NCI-H446 treated with DMSO at 0.1 percent for 48 hours (cell line): Measurements from ENCODE around the gene ALKBH2.

ENCODE experiments used
- DNase-seq: peaks from one replicate; lab custom pipeline; 2025; lab: John Stamatoyannopoulos, UW

ALKBH2 gene

DNA sequence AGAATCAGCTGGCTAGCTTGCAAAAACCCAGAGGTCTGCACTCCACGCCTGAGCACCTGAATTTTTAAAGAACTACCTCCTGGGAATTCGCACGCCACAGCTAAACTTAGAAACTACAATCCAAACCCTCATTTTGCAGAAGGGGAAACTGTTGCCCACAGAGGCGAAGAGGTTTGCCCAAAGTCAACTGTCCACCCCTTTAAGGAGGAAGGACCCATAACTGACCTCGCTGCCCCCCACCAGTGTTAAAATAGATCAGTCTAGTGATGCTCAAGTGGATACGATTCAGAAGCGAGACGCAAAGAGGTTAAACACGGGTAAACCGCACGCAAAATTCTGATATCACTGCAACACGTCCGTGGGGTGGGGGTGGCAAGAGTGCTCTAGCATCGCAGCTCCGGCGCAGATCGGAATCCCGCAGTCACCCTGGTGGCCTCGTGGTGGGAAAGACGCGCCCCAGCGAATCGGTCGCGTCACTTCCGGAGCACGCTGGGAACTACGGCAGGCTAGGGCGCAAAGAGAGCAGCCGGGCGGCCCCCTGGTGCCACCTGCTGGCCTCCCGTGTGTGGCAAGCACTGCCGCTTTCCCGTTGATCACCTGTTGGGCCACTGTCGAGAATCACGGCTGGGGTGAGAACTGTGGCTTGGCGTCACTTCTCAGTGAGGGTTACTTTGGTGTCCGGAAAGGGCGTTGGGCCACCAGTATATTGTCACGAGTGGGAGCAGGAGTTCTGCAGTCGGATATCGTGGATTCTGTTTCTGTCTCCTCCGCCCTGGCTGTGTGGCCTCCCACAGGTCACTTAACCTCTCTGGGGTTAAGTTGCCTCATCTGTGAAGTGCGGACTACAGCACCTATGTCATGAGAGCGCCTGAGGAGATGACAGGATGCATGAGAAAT lies at the start of gene ALKBH2:
TSS of gene ALKBH2 (minus strand) at position 451 of the 897 bp plus-strand sequence. CDS start 686 bp downstream, outside the sequence.
- peak; percentile 77 for DNase-seq

DNA sequence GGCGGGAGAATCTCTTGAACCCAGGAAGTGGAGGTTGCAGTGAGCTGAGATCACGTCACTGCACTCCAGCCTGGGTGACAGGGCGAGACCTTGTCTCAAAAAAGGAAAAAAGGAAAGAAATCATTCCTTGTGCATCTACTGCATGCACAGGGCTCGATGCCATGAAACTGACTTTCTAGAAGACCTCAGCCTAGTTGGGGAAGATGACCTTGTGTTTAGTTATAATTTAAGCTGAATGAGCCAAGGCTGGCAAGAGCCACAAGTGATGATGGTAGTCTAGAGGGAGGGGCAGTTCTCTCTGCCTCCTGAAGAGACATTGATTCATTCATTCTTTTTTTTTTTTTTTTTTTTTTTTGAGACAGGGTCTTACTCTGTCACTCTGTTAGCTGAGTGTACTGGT lies 47.3 kb upstream of the ALKBH2 start:
- DNase-seq: no peak

DNA sequence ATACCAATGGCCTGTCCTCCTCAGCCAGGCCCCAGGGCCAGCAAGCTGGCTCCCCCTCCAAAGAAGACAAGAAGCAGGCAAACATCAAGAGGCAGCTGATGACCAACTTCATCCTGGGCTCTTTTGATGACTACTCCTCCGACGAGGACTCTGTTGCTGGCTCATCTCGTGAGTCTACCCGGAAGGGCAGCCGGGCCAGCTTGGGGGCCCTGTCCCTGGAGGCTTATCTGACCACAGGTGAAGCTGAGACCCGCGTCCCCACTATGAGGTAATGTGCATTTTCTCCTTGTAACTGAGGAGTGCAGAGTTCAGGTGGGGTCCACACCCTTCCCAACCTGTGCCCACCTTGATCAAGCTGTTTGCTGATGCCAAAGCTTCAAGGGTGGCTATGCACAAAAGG lies 46.5 kb upstream of the ALKBH2 start:
- no peak for DNase-seq

DNA sequence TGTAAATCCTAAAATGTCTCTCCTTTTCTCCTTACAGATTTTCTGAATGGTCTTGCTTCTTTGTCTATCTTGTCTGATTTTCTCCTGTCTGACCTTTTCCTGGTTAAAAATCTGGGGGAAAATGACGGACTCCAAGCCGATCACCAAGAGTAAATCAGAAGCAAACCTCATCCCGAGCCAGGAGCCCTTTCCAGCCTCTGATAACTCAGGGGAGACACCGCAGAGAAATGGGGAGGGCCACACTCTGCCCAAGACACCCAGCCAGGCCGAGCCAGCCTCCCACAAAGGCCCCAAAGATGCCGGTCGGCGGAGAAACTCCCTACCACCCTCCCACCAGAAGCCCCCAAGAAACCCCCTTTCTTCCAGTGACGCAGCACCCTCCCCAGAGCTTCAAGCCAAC lies 46.1 kb upstream of the ALKBH2 start:
- DNase-seq: no peak

DNA sequence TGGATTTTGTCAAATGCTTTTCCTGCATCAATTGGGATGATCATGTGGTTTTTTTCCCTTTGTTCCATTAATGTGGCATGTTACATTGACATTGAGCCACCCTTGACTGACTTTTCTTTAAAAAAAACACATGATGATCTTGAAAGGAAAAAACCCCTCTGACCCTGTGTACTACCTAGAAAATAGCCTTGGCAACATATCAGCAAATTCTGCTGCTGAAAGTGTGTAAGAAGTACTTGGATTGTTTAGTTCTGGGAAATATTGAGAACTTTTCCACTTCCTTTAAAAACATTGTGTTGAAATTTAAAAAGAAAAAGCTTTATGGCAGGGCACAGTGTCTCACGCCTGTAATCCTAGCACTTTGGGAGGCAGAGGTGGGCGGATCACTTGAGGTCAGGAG lies 43.8 kb upstream of the ALKBH2 start:
- no peak for DNase-seq

DNA sequence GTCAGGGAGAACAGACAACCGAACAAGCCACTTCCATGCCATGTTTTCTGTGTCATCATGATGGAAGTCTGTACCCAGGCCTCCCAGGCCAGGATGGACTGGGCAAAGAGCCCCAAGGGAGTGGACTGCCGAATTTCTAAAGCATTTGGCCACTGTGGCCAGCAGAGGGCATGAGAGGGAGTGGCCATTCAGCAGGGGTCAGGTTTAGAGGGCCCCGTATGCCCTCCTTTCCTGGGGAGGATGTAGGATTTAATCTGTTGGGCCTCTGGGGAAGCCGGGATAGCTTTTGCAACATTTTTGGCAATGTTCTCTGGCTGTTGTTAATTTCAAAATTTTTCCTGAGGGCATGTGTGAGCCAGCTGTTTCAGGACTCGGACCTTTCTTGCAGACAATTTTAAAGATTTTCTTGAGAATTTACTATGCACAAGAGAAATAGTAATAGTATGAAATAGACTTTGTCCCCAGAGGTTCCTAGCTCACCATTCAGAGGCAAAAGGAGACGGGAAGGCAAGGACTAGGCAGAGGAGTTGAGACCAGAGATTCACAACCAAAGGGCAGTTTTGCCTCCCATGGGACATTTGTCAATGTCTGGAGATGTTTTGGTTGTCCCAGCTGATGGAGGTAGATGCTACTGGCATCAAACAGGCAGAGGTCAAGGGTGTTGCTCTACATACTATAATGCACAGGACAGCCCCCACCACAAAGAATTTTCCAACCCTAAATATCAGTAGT lies 41.1 kb upstream of the ALKBH2 start:
- no peak for DNase-seq

DNA sequence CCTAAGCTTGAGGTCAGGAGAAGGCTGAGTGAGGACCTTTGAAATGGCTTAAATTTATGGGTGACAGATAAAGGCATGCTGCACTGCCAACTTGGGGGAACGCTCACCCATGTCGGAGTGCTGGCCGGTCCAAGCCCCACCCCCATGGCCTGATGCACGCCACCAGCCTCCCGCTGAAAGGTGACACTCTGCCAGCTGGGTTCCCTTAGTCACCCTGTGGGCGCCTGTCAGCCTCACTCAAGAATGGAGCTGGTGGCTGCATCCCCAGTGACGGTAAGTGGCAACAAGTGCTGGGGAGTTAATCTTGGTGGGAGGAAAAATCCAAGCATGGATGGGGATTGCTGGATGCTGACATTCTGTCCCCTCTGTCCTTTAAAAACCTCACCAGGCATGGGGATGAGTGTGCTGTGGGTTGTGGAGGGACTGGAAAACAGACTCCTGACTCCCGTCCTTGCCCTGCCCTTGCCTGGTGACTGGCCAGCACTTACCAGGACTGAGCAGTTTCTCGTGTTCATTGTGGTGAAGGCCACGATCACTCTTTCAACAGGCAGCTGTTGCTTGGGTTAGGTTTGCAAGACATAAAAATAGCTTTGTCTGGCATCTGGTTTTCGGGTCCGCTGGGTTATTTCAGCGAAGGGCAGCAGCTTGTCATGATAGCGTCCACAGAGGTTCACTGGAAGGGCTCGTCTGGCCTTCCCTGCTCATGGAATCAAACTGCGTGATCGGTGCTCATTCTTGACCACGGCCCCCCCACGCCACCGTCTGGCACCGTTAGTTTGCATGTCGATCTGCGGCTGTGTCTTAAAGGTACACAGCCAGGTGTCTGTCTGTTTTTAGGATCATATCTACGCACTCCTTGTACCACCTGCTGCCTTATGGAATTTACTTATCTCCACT lies 38.1 kb upstream of the ALKBH2 start:
- DNase-seq: no peak

DNA sequence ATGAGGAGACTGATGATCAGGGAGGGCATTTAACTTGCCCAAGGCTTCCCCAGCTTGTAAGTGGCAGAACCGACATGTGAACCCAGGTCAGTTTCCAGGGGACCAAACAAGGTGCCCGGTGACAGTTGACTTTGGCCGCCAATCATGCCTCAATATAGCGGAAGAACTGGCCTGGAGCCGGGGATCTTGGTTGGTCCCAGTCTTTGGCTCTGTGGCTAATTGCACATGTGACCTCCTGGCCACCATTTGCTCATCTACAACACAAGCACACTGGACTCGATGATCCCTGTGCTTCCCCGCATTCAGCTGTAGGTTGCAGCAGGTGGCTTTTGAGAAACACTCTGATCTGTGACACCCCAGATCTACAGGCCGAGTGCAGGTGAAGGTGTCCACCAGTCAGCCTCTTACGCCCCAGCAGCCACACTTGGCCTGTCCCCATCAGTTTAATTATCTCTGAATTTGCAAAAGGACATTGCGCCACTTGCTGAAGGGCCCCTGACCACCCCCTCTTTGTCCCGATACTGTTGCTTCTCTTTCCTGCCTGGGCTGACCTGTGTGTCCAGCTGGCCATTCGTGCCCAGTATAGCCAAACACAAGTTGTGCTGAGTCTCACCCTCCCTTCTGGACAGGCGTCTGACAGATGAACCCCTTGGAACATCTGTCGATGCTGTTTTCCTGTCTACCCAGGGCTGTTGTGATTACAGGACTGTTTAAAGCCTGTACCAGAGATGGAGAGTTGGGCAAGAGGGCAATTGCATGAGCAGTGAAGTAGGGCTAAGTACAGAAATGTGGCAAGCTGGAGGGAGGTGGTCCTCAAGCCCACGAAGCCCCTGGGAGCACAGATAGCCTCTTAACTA lies 37.3 kb upstream of the ALKBH2 start:
- DNase-seq: no peak

DNA sequence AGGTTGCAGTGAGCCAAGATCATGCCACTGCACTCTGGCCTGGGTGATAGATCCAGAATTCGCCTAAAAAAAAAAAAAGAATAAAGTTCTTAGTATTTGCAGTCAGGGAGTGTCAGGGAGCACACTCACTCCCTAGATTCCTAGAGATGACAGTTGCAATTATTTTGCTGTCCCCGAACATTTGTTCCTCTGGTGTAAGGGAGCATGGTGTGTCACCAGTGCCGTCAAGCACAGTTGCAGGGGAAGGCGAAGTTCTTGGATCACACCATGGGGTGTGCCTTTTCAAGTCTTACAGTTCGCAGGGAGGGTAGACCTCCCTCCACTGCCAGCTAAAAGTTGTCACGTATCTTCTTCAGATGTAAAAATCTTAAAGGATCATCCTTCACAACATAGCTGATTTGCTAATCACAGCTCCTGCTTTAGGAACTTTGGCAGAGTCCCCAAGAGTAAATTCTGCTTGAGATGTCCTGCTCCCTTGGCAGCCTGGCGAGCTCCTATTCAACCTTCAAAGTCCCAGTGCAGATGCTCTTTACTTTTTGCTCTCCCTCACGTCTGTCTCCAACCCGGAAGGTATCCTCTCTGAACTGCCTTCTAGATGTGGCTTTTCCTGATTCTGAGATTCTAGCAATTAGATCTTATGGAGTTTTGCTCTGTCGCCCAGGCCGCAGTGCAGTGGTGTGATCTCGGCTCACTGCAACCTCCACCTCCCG lies 34.4 kb upstream of the ALKBH2 start:
- DNase-seq: no peak

DNA sequence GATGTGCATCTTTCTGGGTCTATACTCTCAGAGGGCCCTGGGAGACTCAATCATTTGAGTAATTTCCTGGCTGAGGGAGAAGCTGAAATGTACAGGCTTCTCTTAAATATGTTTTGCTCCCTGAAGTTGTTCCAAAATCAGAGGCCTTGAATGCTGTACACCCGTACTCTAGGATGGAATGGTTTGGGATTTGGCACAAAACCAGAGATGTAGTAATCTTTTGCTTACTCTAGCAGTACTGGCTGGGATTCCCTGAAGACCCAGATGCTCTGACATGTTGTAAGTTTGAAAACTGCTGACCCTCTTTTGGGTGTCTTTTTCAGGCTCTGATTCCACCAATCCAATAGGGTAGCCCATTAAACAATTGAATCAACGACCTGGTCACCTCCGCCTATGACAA lies 33.5 kb upstream of the ALKBH2 start:
- no peak for DNase-seq

DNA sequence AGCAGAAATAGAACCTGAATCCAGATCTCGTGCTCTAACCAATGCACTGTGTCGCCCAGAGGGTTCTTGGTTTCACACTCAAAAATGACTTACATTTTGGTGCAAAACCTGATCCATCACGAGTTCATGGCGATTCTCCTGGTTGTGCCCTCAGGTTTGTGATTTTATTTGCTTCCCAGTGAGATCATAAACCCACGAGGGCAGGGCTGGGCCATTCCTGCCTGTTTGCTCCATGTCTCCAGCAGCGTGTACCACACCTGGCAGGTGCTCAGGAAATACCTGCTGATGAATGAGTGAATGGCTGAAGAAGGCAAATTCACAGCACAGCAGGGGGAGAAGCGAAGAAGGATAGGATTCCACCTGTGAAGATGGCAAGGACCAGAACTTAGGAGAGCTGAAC lies 32.5 kb upstream of the ALKBH2 start:
- DNase-seq: no peak

DNA sequence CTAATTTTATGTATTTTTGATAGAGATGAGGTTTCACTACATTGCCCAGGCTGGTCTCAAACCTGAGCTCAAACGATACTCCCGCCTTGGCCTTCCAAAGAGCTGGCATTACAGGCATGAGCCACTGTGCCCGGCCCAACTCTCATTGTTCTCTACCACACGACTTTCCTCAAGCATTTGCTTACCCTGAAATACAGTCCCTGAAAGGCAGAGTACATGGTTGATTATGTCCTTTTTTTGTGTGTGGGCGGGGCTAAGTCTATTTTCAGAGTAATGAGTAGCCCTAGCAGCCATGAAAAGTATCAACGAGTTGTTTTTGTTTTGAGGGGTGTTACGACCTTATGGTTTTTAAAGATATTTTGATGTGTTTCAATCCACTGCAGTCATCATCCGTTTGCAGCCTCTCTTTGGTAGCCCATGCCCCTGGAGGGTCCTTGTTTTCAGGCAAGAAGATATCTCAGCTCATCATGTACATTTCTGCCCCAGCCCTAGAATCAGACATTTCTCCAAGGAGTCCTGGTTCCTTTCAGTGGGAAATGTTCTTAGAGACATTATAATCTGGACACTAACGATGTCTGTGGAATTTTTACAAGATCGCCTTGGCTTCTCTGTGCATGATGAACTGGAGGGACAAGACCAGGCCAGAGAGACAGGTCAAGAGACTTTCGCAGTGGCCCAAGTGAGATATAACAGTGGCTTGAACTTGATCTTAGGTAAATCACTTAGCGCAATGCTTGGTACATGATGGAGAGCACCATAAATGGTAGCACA lies 31.8 kb upstream of the ALKBH2 start:
- DNase-seq: no peak

DNA sequence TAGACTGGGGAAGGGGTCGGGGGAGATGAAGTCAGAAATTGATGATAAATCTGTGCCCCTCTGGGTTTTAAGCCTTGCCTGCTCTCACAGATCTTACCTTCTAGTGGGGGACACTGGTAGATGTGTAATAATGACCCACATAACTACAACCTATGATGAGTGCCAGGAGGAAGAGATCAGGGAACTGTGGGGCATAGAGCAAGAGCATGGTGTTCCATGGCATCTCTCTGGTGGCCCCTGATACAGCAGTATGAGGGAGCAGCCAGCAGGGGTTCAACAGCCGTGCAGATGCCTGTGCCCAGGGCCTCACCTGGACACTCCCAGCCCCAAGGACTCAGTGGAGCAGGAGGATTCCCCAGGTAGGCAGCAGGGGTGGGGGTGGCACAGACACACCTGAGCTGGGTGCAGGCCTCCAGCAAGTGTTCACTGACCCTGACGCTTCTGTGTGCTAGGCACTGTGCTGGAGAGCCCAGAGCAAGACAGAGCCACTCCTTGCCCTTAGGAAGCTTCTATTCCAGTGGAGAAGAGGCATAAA lies 28.1 kb upstream of the ALKBH2 start:
- no peak for DNase-seq

DNA sequence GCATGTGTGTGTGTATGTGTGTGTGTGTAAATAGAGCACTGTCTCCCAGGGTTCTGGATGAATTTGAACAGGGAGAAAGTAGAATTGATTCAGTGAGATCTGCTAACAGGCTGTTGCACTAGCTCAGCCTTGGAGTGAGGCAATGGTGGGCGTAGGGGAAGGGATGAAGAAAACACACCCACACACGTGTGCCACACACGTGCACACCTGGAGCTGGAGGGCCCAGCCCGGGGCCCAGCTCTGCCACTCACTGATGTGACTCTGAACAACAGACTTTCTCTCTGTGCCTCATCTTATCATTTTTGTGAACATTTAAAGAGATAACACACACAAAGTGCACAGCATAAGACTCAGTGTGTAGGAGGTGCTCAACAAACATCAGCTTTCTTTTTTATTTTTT lies 27.3 kb upstream of the ALKBH2 start:
- DNase-seq: no peak

DNA sequence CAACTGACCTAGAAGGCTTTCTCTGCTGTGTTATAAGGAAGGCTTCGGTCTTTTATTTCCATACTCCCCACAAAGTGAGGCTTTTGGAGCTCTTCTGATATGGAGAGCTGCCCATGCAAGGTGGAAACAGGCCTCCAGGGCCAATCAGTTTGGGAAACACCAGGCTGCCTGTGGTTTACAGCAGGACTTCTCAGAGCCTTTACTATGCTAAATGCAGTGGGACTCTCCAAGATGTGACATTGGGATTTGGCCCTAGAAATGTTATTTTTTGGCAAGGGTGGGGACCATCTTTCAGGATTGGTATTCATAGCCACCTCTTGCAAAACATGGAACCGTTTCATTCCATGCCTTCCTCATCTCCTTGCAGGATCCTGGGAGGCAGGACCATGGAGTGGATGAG lies 26.8 kb upstream of the ALKBH2 start:
- no peak for DNase-seq

DNA sequence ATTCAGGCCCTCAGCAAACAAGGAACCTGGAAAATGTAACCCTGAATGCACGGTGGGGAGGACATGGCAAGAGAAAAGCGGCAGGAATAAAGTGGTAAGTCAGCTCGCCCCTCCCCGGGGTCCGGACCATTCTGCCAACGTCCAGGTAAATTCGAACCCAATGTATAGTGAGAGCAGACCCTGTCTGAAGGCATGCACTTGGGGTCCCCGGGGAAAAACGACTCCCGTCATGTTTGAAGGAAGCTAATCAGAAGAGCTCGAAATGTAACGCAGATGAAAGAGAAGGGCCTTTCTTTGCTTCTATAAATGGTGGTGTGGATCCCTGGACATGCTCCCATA lies 23.3 kb upstream of the ALKBH2 start:
- no peak for DNase-seq

DNA sequence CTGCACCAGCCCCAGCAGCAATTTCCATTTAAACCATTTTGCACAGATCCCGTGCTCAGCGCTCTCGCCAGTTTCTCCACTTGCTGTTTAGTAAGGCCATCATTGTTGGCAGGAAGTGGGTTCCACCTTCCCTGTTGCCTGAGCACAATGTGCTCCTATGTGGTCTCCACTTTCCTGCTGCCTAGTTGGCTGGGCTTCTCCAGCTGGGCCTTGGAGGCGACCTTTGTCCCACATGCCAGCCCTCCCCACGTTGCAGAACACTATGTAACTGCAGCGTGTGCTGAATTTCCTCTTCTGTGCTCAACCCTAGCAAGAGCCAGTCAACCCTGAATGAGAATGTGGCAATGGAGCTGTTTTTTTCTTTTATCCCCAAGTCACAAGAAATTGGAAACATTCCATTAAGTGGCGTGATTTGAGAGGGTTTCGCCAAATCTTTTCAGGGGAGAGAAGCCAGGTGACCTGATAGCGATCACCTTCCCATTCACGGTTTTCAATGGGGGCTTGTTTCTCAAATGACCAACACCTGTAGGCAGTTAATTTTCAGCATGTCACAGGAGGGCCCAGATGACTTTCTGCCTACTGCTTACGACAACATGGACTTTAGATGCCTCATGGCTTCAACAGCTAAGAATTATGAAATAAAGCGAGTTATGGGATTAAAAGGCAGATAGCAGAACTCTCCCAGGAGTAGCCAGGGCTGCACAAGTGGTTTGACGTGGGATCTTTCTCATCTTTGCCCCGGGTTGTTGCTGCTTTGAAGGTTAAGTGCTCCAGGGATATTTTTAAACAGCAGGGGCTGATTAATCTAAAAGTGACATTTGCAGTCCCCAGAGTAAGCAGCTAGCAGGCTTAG lies 22.7 kb upstream of the ALKBH2 start, which contains the start of gene ACACB:
TSS of gene ACACB (plus strand) at position 830 of the 853 bp plus-strand sequence. CDS start 22,819 bp downstream, outside the sequence.
- no peak for DNase-seq

DNA sequence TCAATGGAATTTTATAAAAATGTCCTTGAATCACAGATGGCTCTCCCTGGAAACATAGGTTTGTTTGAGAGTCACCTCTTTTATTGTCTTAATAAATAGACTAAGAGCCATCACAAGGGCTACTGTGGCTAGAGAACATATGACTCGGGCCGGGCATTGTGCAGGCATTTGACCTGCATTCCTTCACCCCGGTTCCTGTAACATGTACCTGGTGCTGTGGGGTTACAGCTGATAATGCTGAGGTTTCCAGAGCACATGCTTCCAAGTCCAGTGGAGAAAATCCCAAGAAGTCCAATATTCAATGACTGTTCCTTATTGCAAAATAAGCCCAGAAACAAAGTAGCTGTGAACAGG lies 22.1 kb upstream of the ALKBH2 start:
- no peak for DNase-seq

DNA sequence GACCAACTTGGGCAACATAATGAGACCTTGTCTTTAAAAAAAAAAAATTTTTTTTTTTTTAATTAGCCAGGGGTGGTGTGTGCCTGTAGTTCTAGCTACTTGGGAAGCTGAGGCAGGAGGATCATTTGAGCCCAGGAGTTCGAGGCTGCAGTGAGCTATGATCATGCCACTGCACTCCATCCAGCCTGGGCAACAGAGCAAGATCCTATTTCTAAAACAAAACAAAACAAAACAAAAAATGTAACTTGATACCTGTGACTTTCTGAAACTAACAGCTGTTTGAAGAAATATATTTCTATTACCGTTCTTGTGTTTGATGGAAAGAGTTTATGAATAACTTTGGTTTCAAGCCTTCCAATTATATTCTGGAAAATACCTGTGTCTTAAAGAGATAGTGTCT lies 21.4 kb upstream of the ALKBH2 start:
- no peak for DNase-seq
